HG03175 (cell line): Measurements from ENCODE around the gene P2RX6.
"Not testable (repeated sequence)": the region's sequence is repeated elsewhere in the genome, so short reads cannot be mapped to it uniquely, and the experiment has no call there.

Source experiments
- ATAC-seq: cut with Tn5 transposase; IDR thresholded peaks from one replicate; pipeline ENCODE4 v1.9.1; 2021; ENCODE audit warnings: mild to moderate bottlenecking, moderate library complexity; ENCODE audit not compliant: unreplicated experiment

P2RX6 gene

DNA sequence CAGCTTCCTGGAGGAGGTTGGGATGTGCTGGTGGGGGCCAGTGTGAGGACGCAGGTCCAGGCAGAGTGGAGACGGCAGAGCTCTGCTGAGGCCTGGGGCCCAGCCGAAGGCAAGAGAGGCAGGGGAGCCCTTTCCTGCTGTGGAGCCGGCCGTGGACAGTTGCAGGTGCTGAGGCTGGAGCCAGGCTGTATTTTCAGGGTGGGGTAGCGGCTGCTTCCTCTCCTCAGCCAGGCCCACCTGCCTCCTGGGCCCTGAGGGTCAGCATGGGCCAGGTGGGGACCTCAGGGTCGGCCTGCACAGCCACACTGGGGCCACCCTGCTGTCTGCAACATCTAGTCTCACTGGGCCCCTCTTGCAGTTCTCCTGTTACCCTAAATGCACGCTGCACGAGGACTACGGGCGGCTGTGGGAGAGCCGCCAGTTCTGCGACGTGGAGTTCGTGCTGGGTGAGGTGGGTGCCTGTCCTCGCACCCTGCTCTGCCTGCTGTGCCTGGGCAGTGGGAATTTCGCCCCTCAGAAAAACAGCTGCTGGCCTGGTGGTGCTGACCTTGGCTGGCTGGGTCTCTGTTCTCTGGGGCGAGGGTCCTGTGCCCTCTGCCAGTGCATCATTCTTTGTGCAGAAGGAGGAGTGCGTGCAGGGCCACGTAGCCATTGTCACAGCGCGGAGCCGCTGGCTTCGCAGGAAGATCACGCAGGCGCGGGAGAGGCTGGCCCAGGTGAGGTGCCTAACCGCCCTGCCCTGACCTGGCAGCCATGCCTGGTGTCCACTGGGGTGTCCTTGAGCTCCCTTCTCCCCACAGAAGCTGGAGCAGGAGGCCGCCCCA, 21.4 kb upstream of the P2RX6 start:
- no peak for ATAC-seq

DNA sequence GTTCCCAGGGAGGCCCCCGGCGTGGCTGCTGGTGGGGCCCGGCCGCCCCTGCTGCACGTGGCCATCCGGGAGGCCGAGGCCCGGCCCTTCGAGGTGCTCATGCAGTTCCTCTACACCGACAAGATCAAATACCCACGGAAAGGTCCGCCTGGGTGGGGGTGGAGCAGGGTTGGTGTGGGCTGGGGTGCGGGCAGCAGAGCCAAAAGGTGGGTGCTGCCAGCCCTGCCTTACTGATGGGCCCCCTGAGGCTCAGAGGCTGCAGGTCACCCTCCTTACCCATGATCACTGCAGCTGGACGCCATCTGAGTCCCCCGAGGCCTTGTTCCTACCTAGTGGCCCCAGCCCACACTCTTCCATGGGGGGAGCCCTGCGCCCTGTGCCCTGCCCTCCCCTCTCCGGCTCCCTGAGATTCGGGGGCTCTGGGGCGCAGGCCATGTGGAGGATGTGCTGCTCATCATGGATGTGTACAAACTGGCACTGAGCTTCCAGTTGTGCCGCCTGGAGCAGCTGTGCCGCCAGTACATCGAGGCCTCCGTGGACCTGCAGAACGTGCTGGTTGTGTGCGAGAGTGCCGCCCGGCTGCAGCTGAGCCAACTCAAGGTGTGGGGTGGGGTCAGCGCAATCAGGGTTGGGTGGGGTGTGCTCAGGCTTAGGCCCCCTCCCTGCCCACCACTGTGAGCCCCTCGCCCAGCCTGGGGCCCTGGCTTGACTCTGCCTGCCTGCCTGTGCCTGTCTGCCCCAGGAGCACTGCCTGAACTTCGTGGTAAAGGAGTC, 20.6 kb upstream of the P2RX6 start:
- ATAC-seq = no peak

DNA sequence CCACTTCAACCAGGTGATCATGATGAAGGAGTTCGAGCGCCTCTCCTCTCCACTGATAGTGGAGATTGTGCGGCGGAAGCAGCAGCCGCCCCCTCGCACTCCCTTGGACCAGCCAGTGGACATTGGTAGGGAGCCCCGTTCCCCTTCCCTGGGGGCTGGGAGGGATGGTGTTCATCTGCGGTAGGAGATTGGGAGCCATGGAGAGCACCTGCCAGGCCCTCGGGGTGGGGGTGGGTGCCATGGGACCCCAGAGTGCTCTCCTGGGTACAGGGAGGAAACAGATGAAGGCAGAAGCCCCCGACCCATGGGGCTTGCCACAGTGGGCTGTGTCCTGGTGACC, 20.1 kb upstream of the P2RX6 start:
- ATAC-seq = no peak

DNA sequence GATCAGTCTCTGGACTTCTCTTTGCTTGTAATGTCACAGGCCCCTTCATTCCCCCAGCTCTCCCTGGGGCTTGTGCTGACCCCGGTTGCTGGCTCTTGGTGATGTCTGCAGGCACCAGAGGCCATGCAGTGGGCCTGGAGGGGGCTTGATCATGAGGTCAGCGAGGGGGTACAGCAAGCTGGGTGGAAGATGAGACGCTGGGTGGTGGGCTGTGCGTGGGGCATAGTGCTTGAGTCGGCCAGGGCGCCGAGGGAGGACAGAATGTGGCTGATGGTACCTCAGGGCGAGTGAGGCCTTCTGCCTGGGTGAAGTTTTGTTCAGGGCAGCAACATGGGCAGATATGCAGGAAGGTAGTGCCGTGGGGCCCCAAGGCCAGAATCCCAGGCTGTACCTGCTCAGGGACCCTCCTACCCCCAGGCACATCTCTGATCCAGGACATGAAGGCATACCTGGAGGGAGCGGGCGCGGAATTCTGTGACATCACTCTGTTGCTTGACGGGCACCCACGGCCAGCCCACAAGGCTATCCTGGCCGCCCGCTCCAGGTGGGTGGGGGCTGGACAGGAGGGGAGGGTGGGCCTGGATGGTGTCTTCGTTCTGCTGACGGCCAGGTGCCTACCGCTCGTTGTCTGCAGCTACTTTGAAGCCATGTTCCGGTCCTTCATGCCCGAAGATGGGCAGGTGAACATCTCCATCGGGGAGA, 19.5 kb upstream of the P2RX6 start:
- ATAC-seq = no peak

GRCh38 chr22:20996031-20996410, 18.9 kb upstream of the P2RX6 start:
- ATAC-seq = no peak

DNA sequence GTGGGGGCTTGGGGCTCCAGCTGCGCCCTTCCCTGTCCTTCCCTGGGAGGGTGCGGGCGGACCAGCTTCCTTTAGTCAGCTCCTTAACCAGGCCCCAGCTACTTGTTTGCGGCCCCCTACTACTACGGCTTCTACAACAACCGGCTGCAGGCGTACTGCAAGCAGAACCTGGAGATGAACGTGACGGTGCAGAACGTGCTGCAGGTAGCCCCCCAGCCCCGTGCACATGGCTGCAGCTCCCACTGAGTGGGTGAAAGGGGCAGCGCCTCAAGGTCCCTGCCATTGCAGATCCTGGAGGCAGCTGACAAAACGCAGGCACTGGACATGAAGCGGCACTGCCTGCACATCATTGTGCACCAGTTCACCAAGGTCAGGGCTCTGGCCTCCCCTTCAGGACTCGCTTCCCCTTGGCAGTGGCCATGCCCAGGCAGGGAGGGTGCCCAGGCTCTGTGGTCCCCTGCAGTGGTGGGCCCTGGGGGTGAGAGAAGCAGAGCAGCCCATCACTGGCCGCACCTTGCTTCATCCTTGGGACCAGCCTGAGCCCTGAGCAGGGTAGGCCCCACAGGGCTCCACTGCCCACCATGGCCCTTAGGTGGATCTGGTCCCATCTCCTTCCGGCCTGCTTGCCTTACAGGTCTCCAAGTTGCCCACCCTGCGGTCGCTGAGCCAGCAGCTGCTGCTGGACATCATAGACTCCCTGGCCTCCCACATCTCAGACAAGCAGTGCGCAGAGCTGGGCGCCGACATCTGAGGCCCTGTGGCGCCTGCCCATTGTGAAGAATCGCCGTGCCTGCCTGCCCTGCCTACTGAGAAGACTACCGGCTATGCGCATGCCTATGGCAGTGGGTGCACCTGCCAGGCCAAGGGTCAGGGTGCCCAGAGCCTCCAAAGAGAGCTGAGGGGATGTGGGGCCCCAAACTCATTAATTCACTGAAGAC, 18.1 kb upstream of the P2RX6 start:
- no peak for ATAC-seq

DNA sequence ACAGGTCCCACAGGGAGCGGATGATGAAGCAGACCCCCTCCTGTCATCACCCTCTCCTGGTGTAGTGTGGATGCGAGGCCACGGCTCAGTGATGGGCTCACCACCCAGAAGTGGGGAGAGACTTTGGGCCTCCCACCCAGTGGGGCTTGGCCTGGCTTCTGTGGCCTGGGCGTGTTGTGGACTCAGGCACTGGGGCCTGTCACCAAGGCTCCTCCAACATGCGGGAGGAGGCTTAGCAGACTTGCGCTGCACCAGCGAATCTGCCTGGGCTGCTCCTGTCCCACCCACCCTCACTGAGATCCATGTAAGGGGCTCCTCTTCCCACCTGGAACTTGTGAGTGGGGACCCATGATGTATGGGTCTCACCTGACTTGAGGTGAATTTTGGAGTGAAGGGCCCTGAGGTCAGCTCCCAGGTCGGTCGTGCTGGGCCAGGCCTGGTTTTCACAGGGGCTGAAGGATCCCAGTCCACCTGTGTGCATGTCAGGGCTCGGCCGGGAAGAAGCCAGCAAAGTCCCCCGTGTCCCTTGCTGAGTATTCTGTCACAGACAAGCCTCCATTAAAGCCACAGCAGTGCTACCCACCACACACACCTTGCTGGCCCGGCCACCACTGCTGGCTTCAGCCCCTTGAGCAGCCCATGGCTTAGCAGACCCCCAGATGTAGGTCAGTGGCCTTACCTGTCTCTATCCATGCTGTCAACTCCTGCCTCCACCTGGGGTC, 17.3 kb upstream of the P2RX6 start:
- ATAC-seq = no peak

GRCh38 chr22:20998411-20999336, 16.3 kb upstream of the P2RX6 start:
- ATAC-seq = no peak

- ATAC-seq = no peak
Measured at GRCh38 chr22:20999350-21000206, 15.4 kb upstream of the P2RX6 start.

DNA sequence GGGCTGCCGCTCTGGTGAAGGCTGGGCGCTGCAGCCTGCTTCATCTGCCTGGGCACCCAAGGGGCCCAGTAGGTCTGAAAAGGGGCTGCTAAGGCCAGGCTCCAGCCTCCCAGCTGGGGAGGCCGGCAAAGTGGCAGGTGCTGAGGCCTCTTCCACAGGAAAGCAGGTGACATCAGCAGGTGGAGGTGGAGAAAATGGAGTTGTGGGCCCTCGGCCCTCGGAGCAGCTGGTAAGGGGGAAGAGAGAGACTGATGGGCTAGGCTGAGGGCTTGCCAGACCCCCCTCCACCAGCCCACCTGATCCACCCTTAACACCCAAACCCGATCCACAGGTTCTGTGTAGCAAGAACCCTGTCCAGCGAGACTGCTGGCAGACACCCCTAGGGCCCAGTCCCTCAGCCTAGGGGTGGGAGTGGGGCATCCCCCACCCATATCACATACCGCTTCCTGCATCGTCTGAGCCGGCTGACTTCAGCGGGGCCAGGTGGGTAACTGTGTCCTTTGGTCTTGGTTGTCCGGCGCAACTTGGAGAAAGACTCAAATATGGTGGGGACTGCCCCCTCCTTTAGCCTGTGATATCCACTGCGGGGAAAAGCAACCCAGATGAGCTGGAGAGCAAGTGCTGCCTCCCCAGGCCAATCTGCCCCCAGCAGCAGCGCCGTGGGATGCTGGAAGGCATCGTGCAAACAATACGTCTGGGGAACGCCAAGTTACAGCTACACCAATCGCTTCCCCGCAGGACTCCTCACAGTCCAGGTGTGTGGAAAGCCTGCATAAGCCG, 14.6 kb upstream of the P2RX6 start:
- no peak for ATAC-seq

DNA sequence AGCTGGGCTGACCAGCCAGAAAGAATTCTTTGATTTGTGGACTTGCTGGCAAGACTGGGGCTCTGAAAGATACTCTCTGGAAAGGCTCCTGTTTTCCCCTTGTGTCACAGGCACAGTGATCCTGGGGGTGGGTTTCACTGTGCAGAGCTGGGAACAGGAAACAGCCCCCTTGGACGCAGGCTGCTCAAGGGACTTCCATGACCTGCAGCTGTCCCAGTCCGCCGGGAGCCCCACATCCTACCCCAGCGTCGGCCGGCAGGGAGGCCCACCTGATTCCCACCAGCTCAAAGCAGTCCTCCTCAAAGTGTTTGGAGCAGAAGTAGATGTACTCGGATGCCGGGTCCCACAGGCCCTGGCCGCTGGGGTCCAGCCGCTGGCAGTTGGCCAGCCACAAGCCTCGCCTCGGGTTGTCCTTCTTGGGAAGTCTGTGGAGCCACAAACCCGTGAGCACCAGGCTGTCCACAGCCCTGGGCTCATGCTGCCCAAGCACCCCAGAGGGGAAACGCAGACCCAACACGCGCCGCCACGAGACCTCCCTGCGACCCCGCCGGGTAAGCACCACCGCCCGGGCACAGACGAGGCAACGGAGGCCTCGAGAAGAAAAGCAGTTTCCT, 13.9 kb upstream of the P2RX6 start:
- no peak for ATAC-seq

- peak; percentile 86 for ATAC-seq
Measured at GRCh38 chr22:21001601-21002325, 13.2 kb upstream of the P2RX6 start, which contains the start of gene THAP7. Gene THAP7, minus strand, starts transcription at chr22:21002118. Its CDS starts 207 bp downstream, at chr22:21001911.

GRCh38 chr22:21003782-21004181, 11.2 kb upstream of the P2RX6 start:
- ATAC-seq = no peak

GRCh38 chr22:21009208-21009607, 5.8 kb upstream of the P2RX6 start:
- ATAC-seq = not testable (repeated sequence)

DNA sequence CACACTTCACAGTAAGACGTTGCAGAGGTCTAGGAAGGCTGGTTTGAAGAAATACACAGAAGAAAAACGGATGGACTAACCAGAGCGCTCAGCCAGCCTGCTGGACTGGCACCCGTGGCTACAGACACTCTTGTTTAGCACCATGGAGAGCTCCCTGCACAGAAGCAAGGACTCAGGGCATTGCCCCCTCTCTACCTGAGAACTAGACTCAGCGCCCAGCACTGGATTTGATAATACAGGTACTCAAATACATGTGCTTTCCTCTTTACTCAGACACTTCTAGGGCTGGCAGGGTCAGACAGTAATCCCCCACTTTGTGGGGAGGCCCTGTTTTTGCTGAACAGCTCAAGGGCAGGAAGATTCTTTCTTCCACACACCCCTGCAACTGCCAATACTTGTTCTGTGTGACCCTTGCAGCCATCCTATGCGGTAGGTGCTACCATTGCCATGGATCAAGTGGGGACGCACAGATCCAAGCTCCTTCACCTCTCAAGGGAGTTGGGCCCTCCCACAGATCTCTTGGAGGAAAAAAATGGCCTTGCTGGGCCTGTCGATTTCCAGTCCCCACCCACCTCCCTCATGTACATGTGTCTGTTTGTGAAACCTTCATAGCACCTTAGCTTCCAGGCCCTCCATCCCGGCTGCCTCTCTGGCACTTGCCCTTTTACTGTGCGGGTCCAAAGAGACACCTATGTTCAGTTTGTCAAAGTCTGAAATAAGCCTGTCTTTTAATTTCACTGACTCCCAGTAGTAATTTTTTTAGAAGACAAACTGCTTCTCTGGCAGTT, 5.1 kb upstream of the P2RX6 start:
- no peak for ATAC-seq
